Astrocyte (in vitro differentiated cells and primary cell): ENCODE measurements around the gene THOC1. TPM values are rescaled to one million over a fixed set of nuclear protein-coding genes. Genes with fewer than 3 reads are reported as not detected.
"Not testable (repeated sequence)": the region's sequence is repeated elsewhere in the genome, so short reads cannot be mapped to it uniquely, and the experiment has no call there.

Experiments
- DNase-seq: peaks from one replicate; pipeline ENCODE4 v3.0.0-alpha.2; 2010; ENCODE audit warnings: low read depth
- FAIRE-seq: peaks from 2 replicates; lab custom pipeline; 2011; peaks lifted over from hg19 to GRCh38; lab: Jason Lieb, UNC
- H2AFZ ChIP-seq: 2 replicates; pipeline ENCODE4 v1.6.0; 2012; ENCODE audit warnings: low read depth, low read length, inconsistent platforms
- H3K27ac ChIP-seq: 2 replicates; pipeline ENCODE4 v1.5.1; 2011; ENCODE audit warnings: low read depth, low read length, inconsistent platforms
- H3K27me3 ChIP-seq: 2 replicates; pipeline ENCODE4 v1.6.0; 2011; ENCODE audit warnings: low read length, inconsistent platforms; ENCODE audit not compliant: insufficient read depth
- H3K36me3 ChIP-seq: 2 replicates; pipeline ENCODE4 v1.5.1; 2011; ENCODE audit warnings: low read length, inconsistent platforms; ENCODE audit not compliant: insufficient read depth
- H3K4me1 ChIP-seq: 2 replicates; pipeline ENCODE4 v1.5.1; 2011; ENCODE audit warnings: low read length, inconsistent platforms; ENCODE audit not compliant: insufficient read depth
- H3K4me2 ChIP-seq: 2 replicates; pipeline ENCODE4 v1.6.0; 2012; ENCODE audit warnings: low read length, inconsistent platforms
- H3K4me3 ChIP-seq: 2 replicates; pipeline ENCODE4 v1.5.1; 2011; ENCODE audit warnings: low read depth, mild to moderate bottlenecking, low read length, inconsistent platforms; ENCODE audit not compliant: insufficient read depth
- H3K79me2 ChIP-seq: 2 replicates; pipeline ENCODE4 v1.6.0; 2012; ENCODE audit warnings: mild to moderate bottlenecking, low read length, inconsistent platforms; ENCODE audit not compliant: insufficient read depth
- H3K9ac ChIP-seq: 2 replicates; pipeline ENCODE4 v1.6.0; 2012; ENCODE audit warnings: mild to moderate bottlenecking, low read length, inconsistent platforms
- H3K9me3 ChIP-seq: 2 replicates; pipeline ENCODE4 v1.5.1; 2012; ENCODE audit warnings: low read depth, mild to moderate bottlenecking, low read length, inconsistent platforms; ENCODE audit not compliant: insufficient read depth
- H4K20me1 ChIP-seq: 2 replicates; pipeline ENCODE4 v1.6.0; 2012; ENCODE audit warnings: low read length, inconsistent platforms; ENCODE audit not compliant: insufficient read depth
- H3K27ac Mint-ChIP-seq: one replicate; pipeline ENCODE4 v1.8.0; 2021; ENCODE audit warnings: mild to moderate bottlenecking, mixed read lengths; ENCODE audit not compliant: unreplicated experiment
- H3K27me3 Mint-ChIP-seq: one replicate; pipeline ENCODE4 v1.8.0; 2021; ENCODE audit warnings: low read depth, mixed read lengths; ENCODE audit not compliant: unreplicated experiment
- H3K36me3 Mint-ChIP-seq: one replicate; pipeline ENCODE4 v1.8.0; 2021; ENCODE audit warnings: low read depth, mixed read lengths; ENCODE audit not compliant: unreplicated experiment
- H3K4me1 Mint-ChIP-seq: one replicate; pipeline ENCODE4 v1.8.0; 2021; ENCODE audit warnings: low read depth, mixed read lengths; ENCODE audit not compliant: unreplicated experiment
- H3K4me3 Mint-ChIP-seq: one replicate; pipeline ENCODE4 v1.8.0; 2021; ENCODE audit warnings: mild to moderate bottlenecking, moderate library complexity, mixed read lengths; ENCODE audit not compliant: unreplicated experiment
- H3K9me3 Mint-ChIP-seq: one replicate; pipeline ENCODE4 v1.8.0; 2021; ENCODE audit warnings: mild to moderate bottlenecking, mixed read lengths; ENCODE audit not compliant: unreplicated experiment
- CTCF ChIP-seq: IDR thresholded peaks from 2 replicates; pipeline ENCODE4 v1.5.1; 2011; ENCODE audit warnings: low read depth, mild to moderate bottlenecking, inconsistent platforms, low read length, moderate library complexity; ENCODE audit not compliant: insufficient read depth
- EZH2 ChIP-seq: IDR thresholded peaks from 2 replicates; pipeline ENCODE4 v1.6.1; 2012; ENCODE audit warnings: mild to moderate bottlenecking, low read length, inconsistent platforms; ENCODE audit not compliant: insufficient read depth
- total RNA-seq: library from RNA; stranded (reverse); gene quantifications from 2 replicates; pipeline ENCODE4 v1.2.1, GENCODE V29; 2021

The THOC1 gene
- total RNA-seq, 1 donor from 2014 or later, result 23.1 TPM

- Histone ChIP-seq H3K36me3 (no peaks in the 10 kb centered on the region), H3K4me1 (no peaks in the 10 kb centered on the region), H4K20me1 (no peaks in the 10 kb centered on the region), H3K27ac (no peak overlapping the region), H3K4me2 (no peak overlapping the region), H2AFZ (no peak overlapping the region), H3K9ac (no peak overlapping the region), H3K79me2 (no peaks in the 10 kb centered on the region), H3K4me3 (no peak overlapping the region), H3K27me3 (peaks cover 44% of the 10 kb centered on the region), H3K9me3 (peaks cover 2% of the 10 kb centered on the region)
- no peak for DNase-seq
- Mint-ChIP-seq H3K4me1 (no peaks in the 10 kb centered on the region), H3K27ac (no peak overlapping the region), H3K36me3 (no peaks in the 10 kb centered on the region), H3K27me3 (peaks cover 37% of the 10 kb centered on the region), H3K9me3 (no peaks in the 10 kb centered on the region), H3K4me3 (no peak overlapping the region)
- no peak for FAIRE-seq
- no peak for TF ChIP-seq EZH2
- no peak for TF ChIP-seq CTCF
These were observed 42.2 kb upstream of the THOC1 start for GRCh38 chr18:310042-310441.

- H3K27me3 Mint-ChIP-seq, result peaks cover 39% of the 10 kb centered on the region
- H3K4me3 ChIP-seq, H4K20me1 ChIP-seq, H3K4me1 ChIP-seq, FAIRE-seq, H2AFZ ChIP-seq, H3K4me1 Mint-ChIP-seq, H3K9me3 ChIP-seq, H3K27ac Mint-ChIP-seq, H3K36me3 ChIP-seq, H3K9me3 Mint-ChIP-seq, H3K79me2 ChIP-seq, H3K4me3 Mint-ChIP-seq, H3K4me2 ChIP-seq, H3K27ac ChIP-seq, DNase-seq, H3K36me3 Mint-ChIP-seq, H3K9ac ChIP-seq: not testable (repeated sequence)
- H3K27me3 ChIP-seq, result peaks cover 44% of the 10 kb centered on the region
These were observed 40.2 kb upstream of the THOC1 start for GRCh38 chr18:308086-308485.

- no peaks in the 10 kb centered on the region for H3K4me1 Mint-ChIP-seq
These were observed 38.9 kb upstream of the THOC1 start for GRCh38 chr18:306608-307255.

More at GRCh38 chr18:306608-307255, 38.9 kb upstream of the THOC1 start:
- H3K4me2 ChIP-seq, result no peak overlapping the region
- no peaks in the 10 kb centered on the region for H4K20me1 ChIP-seq
- H3K9me3 Mint-ChIP-seq, result no peaks in the 10 kb centered on the region
- H3K4me3 ChIP-seq, result no peak overlapping the region
- FAIRE-seq (no peak), DNase-seq (no peak)
- no peak overlapping the region for H3K4me3 Mint-ChIP-seq
- TF ChIP-seq CTCF (no peak), EZH2 (no peak)
- no peak overlapping the region for H3K27ac Mint-ChIP-seq
- H3K9me3 ChIP-seq, result peaks cover 2% of the 10 kb centered on the region
- H3K27ac ChIP-seq, result no peak overlapping the region
- no peaks in the 10 kb centered on the region for H3K4me1 ChIP-seq
- H3K27me3 ChIP-seq, result peaks cover 35% of the 10 kb centered on the region
- H3K36me3 ChIP-seq, result no peaks in the 10 kb centered on the region
- H3K36me3 Mint-ChIP-seq, result no peaks in the 10 kb centered on the region
- no peaks in the 10 kb centered on the region for H3K79me2 ChIP-seq
- H3K9ac ChIP-seq, result no peak overlapping the region
- no peak overlapping the region for H2AFZ ChIP-seq
- peaks cover 36% of the 10 kb centered on the region for H3K27me3 Mint-ChIP-seq
